ENCODE data around the gene RAB5A. TPM values are rescaled to one million over a fixed set of nuclear protein-coding genes. Genes with fewer than 3 reads are reported as not detected.
A peak's percentile ranks its signal among the peaks of the same experiment; 100 is the strongest.
"Not testable (repeated sequence)": the region's sequence is repeated elsewhere in the genome, so short reads cannot be mapped to it uniquely, and the experiment has no call there.

RAB5A gene, protein sequence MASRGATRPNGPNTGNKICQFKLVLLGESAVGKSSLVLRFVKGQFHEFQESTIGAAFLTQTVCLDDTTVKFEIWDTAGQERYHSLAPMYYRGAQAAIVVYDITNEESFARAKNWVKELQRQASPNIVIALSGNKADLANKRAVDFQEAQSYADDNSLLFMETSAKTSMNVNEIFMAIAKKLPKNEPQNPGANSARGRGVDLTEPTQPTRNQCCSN
- 10 to 100 TPM in 11 of 12 donors, not detected in 1; 35.7 to 71.9 (median 47.4) TPM for polyA plus RNA-seq (ENCODE audit: insufficient read length in 12 of 12)
- long read RNA-seq, donor 1, transcript RAB5A-201 (6 exons, 2,536 nt), result major isoform, 14 of 32 reads
- long read RNA-seq, donor 1, partial matches to known transcripts, result 11 of 32 reads
- long read RNA-seq, donor 1, other reads (novel, unspliced or antisense), result 0 of 32 reads
- long read RNA-seq, donor 2, transcript RAB5A-201 (6 exons, 2,536 nt), result major isoform, 13 of 18 reads
- long read RNA-seq, donor 2, partial matches to known transcripts, result 0 of 18 reads
- long read RNA-seq, donor 2, other reads (novel, unspliced or antisense), result 0 of 18 reads
- long read RNA-seq, donor 3, partial matches to known transcripts, result 0 of 7 reads
- long read RNA-seq, donor 3, other reads (novel, unspliced or antisense), result 0 of 7 reads
- long read RNA-seq, donor 4, transcript RAB5A-201 (6 exons, 2,536 nt), result major isoform, 5 of 5 reads
- long read RNA-seq, donor 4, partial matches to known transcripts, result 0 of 5 reads
- long read RNA-seq, donor 4, other reads (novel, unspliced or antisense), result 0 of 5 reads
- long read RNA-seq, donor 5, transcript RAB5A-201 (6 exons, 2,536 nt), result major isoform, 18 of 22 reads
- long read RNA-seq, donor 5, partial matches to known transcripts, result 0 of 22 reads
- long read RNA-seq, donor 5, other reads (novel, unspliced or antisense), result 0 of 22 reads
- long read RNA-seq, donor 6, partial matches to known transcripts, result 0 of 3 reads
- long read RNA-seq, donor 6, other reads (novel, unspliced or antisense), result 0 of 3 reads
- long read RNA-seq, donor 7, partial matches to known transcripts, result 0 of 3 reads
- long read RNA-seq, donor 7, other reads (novel, unspliced or antisense), result 0 of 3 reads
- long read RNA-seq, donor 8, transcript RAB5A-201 (6 exons, 2,536 nt), result major isoform, 12 of 14 reads
- long read RNA-seq, donor 8, partial matches to known transcripts, result 0 of 14 reads
- long read RNA-seq, donor 8, other reads (novel, unspliced or antisense), result 0 of 14 reads
- long read RNA-seq, donor 9, transcript RAB5A-201 (6 exons, 2,536 nt), result major isoform, 5 of 7 reads
- long read RNA-seq, donor 9, partial matches to known transcripts, result 0 of 7 reads
- long read RNA-seq, donor 9, other reads (novel, unspliced or antisense), result 0 of 7 reads
- long read RNA-seq, donor 10, transcript RAB5A-201 (6 exons, 2,536 nt), result major isoform, 10 of 11 reads
- long read RNA-seq, donor 10, partial matches to known transcripts, result 0 of 11 reads
- long read RNA-seq, donor 10, other reads (novel, unspliced or antisense), result 0 of 11 reads
- long read RNA-seq, donor 11, transcript RAB5A-201 (6 exons, 2,536 nt), result major isoform, 16 of 20 reads
- long read RNA-seq, donor 11, partial matches to known transcripts, result 0 of 20 reads
- long read RNA-seq, donor 11, other reads (novel, unspliced or antisense), result 0 of 20 reads

DNA sequence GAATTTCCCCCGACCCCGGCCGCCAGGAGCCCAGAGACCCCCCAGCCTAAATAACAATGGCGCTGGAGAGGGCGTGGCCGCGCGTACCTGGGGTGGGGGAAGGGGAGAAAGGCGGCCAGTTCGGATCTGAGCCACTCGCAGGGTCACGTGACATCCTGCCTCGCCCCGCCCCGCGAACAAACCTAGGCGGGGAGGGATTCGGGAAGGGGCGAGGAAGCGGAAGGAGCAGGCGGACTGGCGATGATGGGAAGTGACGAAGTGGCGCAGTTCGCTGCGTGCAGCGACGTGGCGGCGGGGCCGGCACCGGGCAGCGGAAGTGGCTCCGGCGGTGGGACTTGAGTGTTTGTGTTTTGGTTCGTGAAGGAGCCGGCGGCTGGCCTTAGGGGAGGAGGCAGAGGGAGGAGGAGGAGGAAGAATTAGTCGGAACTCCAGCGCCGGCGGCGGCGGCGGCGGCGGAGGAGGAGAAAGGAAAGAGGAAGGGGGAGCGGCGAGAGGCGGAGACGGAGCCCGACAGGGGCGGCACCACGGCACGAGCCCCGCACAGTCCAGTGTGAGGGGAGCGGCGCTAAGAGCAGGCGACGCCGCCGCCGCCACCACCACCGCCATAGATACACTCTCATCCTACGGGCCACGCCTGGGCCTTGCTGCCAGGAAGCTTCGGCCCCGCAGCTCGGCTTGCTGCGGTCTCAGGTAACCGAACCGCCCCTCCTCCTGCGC, at the start of gene RAB5A:
RAB5A (plus strand) TSS at position 266 of the 717 bp plus-strand sequence. CDS start 3,802 bp downstream, outside the sequence.
- DNase-seq, result peak; percentile 97

DNA sequence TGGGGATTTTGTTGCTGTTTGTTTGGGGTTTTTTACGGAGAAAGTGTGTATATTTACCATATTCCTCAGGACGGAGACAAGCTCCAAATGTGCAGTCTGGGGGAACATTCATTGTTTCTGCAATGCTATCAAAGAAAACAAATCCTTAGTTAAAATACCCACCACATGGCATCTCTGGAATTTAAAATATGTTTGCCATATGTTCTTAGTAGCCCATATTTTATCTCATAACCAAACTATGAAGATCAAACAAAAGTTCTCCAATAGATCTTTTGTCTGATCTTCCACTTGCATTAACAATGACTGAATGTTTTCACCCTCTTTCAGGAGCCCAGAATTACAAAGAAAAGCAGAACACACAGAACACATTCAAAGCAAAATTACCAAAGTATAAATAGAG, 48.2 kb upstream of the RAB5A start:
- DNase-seq, result no peak

DNA sequence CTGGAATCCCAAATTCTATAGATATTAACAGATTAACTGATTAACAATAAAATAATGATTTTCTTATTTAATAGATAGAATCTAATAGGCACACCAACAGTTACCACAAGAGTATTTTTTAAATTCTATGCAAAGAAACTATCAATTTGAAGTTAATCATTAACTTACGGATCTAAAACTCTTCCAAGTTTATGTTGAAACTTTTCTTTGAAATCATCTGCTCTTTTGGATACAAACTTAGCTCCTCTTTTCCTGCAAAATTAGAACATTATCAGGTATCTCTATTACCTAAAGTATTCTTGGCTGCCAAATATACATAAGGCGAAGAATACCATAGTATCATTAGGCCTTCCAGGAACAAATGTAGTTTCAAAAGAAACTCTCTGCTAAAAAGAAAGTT, 47.6 kb upstream of the RAB5A start:
- DNase-seq, result no peak

DNA sequence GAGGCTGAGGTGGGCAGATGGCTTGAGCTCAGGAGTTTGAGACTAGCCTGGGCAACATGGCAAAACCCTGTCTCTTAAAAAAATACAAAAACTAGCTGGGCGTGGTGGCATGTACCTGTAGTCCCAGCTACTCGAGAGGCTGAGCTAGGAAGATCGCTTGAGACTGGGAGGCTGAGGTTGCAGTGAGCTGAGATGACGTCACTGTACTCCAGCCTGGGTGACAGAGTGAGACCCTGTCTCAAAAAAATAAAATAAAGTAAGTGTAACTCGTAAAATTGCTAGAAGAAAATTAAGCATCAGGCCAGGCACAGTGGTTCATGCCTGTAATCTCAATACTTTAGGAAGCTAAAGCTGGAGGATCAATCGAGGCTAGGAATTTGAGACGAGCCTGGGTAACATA, 47.1 kb upstream of the RAB5A start:
- not testable (repeated sequence) for DNase-seq

DNA sequence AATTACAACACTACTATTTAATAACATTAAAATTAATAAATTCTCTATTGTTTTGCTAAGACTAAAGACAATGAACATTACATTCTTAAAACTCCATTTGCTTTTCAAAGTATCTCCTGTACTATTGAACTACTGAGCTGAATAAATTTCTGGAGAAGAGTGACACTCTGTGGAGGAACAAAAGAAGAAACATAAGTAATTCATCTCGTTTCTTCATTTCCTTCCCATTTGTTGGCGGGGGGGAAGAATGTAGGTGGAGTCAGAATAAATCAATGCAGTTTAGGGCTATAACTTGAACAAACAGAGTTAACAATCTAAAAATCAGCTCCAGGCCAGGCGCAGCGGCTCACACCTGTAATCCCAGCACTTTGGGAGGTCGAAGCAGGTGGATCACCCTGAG, 45.6 kb upstream of the RAB5A start:
- DNase-seq, result no peak

DNA sequence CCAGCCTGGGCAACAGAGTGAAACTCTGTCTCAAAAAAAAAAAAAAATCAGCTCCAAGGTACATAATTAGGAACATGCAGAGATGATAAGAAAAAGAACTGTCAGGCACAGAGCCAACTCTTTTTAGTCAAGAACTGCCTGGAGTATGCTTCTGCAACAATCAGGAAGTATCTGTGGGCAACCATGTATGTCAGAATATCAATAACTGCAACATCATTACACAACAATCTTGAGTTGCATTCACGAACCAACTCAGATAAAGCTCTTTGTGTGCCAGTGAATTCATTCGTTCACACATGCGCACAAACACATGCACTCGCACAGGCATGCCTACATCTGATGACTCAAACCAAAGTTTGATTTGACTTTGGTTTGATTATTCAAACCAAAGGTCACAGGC, 45.0 kb upstream of the RAB5A start:
- DNase-seq, result no peak

DNA sequence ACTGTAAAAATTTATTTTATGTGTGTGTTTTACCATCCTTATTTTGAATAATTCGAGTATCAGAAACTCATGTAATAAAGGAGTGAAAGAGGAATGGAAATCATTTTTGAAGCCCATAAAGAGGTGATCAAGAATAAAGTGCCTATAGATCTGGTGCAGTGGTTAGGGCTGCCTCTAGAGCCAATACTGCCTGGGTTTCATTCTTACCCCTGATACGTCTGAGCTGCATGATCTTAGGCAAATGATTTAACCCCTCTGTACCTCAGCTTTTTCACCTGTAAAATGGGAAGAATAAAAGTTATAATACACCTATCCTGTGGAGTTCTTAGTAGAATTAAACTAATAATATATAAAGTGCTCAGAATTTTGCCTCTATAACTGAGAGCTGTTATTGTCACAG, 43.2 kb upstream of the RAB5A start:
- no peak for DNase-seq

DNA sequence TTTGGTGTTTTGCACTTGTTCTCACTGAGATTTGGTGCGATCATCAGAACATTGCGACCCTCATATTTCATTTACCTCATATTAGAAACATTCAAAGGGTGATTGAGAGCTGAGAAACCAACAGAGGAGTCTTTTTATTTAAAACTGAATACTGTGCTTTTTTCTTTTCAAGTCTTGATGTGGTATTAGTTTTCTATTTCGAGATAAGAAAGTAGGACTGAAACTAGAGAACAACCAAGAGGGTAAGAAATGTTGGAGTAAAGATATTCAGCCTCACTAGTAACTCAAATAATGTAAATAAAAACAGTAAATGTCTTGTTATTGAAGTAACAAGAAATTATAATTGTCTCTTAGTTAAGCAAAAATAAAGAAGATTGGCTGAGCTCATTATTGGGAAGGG, 39.4 kb upstream of the RAB5A start:
- no peak for DNase-seq

DNA sequence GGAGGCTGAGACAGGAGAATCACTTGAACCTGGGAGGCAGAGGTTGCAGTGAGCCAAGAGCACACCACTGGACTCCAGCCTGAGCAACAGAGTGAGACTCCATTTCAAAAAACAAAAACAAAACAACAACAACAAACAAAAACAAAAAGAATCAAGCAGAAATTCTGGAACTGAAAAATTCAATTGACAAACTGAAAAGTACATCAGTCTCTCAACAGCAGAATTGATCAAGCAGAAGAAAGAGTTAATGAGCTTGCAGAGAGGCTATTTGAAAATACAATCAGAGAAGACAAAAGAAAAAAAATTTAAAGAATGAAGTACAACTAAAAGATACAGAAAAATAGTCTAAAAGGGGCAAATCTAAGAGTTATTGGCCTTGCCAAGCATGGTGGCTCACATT, 35.4 kb upstream of the RAB5A start:
- DNase-seq, result no peak

DNA sequence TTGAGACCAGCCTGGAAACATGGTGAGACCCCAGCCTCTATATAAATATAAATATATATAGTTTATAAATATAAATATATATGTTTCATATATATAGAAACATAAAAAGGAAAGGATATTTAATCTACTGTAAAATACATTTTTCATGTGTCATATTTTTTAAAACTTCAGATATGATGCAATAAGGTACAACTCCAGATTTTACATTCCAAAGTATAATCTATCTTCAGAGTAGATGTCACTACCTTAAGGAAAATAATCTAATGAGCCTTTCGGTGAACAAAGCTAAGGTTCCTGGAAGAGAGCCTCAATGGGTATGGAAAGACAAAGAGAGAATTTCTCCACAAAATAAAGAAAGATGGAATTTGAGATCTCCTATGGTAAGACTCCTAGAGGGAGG, 29.7 kb upstream of the RAB5A start:
- no peak for DNase-seq

DNA sequence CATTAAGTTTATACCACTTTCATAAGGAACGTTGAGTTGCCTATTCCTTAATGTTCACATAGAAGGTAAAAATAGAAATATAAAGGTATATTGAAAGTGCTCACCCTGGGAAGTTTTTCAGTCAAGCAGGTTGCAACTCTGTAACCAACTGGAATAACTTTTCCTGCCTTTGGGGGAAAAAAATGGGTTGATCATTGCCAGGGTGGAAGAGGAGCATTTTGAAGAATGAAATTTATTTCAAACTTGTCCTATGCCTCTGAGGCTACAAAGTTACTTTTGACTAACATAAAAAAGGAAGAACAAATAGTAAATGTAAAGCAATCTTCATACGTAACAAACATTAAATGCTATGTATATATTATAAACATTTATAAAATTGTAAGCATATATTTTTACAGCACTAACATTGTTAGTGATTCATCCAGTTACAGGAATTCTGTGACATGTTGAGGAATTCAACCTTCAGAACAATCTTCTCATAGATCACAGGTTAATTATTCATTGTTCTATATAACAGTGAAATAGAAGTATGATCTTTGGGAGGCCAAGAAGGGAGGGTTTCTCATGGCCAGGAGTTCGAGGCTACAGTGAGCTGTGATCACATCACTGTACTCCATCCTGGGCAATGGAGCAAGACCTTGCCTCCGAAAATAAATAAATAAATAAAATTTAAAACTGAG, 26.4 kb upstream of the RAB5A start:
- no peak for DNase-seq

DNA sequence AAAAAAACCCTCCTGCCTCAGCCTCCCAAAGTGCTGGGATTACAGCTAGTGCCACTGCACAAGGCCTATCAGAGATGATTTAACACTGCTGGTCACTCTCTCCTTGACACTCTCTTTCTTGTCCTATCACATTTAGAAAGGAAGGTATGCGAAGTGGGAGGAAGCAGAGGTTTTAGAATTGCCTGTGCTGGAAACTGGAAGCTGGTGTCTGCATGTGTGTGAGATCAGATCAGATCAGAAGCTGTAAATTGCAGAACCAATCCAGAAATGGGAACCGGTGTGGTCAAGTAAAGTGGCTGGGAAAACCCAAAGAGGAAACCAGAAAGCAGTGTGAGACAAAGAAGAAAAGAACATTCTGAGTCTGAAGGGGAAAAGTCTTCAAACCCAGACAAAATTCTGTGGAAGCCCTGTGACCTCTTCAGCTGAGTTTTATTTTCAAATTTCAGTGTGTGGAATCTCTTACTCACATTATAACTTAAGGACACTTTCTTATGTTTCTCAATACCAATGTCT, 15.7 kb upstream of the RAB5A start:
- no peak for DNase-seq

DNA sequence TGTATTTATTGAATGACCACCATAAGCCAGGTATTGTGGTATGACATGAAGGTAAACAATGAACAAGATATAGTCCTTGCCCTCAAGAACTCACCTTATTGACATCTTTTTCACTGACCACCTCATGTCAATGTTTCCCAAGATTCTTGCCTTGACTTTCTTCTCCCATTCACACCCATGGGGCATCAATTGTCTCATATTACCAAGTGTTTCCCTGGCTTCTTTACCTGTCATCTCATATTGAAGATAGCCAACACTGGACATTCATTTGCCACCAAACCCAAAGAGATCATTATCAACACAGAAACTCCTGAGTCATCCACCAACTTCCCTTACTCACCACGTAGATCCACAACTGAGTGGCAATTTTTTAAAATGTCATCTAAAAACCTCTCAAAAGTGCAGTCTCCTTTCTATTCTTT, 15.1 kb upstream of the RAB5A start:
- DNase-seq, result no peak

DNA sequence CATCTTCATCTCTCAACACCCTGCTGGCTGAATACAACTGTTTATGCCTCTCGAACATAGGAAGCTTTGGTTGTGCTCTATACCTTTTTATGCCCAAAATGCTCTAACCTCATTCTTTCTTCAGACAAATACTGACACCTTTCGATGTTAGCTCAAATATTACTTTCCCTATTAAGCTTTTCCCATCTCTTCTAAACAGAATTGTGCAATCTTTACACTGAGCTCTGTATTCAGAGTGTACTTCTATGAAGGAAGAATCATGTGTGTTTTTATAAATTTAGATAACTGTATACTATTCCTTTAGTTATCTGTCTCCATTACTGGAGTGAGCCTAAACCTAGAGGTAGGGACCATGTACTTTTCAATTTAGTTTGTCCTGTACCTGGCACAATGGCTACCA, 14.5 kb upstream of the RAB5A start:
- DNase-seq, result no peak

DNA sequence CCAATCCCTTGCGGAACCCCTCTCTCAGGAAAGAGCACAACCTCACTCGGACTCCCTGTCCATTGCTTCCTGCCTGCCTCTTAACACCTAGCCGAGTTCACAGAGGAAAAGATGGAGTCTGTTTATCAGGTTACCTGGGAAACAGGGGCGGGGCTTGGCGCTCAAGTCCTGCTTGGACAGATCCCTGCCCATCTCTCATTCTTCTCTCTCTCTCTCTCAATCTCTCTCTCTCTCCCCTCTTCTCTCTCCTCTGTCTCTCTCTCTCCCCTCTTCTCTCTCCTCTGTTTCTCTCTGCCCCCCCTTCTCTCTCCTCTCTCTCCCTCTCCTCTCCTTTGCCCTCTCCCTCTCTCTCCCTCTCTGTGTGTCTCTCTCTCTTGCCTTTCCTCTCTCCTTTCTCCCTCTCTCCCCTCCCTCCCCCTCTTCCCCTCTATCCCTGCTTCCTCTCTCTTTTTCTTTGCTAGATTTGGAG, 12.8 kb upstream of the RAB5A start, which contains the start of gene EFHB:
EFHB (minus strand) TSS at position 120 of the 469 bp plus-strand sequence. CDS start 199 bp downstream, outside the sequence.
- peak; percentile 11 for DNase-seq

DNA sequence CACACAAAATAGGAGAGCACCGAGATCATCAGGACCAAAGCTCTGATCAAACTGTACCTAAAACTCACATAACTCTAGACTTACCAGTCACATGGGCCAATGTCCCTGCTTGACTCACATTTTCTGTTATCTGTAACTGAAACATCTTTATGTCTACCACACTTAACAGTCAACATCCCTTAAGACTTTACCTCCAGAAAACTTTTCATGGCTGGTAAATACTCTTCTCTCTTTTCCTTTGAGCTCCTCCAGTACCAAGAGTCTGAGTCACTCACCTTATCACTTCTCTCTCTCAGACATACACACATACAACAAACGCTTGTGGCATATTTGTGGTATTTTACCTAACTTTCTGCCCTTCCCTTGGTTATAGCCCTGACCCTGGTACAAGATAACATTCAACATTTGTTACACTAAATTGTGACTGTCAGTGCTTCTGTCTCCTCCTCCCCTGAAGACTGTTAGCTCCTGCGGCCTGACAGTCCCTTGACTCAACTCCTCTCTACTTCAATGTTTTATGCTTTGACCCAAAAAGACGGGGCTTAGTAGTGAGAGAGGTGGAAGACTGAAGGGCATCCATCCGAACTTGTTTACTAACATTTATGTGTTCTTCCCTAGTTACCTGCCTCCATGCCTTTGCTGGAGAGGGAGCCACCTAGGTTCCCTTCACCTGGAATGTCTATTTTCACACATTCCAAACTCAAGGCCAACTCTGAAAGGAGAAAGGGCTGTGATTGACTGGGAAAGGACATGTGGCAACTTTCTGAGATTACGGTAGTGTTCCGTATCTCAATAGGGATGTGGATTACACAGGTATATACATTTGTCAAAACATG, 9.2 kb upstream of the RAB5A start:
- no peak for DNase-seq

DNA sequence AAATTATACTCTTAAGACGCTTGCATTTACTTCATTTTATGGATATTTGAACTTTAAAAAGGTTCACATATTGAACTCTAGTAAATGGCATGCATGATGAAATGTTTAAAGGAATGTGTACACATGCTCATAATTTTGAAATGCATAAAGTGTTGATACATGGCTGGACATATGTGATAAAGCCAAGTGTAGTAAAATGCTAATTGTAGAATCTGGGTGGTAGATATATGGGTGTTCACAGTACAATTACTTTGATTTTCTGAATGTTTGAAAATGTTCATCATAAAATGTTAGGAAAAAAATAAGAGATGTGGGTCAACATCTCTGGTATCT, 8.6 kb upstream of the RAB5A start:
- DNase-seq, result no peak

DNA sequence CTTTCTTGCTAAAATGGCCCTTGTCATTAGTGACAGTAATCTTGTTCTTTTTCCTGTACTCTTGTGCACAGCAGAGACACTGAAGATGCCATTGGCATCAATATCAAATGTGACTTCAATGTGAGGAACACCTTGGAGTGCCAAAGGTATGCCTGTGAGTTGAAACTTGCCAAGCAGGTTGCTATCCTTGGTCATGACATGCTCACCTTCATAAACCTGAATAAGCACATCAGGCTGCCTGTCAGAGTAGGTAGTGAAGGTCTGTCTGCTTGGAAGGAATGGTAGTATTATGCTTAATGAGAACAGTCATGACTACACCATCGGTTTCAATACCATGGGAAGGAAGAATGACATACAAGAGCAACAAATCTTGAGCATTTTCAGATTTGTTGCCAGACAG, 6.3 kb upstream of the RAB5A start:
- DNase-seq, result no peak

DNA sequence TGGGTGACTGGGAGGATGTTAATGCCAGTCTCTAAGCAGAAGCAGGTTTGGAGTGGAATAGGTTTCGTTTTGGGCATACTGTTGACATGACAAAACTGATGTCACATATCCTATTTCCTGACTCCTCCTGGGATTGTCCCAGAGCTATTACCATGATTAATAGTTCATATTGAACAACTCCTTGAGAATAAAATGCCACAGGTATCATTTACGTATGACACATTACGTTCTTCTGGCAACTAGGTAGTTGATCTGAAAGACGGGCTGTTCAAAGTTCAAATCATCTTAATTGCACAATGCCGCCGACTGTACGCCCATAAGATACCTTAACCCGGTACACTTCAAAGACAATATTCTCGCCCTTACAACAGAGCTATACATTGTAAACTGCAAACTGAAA, 1.4 kb upstream of the RAB5A start:
- DNase-seq, result no peak
